Measurements from ENCODE around the gene KIFC3.
"Not testable (repeated sequence)": the region's sequence is repeated elsewhere in the genome, so short reads cannot be mapped to it uniquely, and the experiment has no call there.

The KIFC3 gene

DNA sequence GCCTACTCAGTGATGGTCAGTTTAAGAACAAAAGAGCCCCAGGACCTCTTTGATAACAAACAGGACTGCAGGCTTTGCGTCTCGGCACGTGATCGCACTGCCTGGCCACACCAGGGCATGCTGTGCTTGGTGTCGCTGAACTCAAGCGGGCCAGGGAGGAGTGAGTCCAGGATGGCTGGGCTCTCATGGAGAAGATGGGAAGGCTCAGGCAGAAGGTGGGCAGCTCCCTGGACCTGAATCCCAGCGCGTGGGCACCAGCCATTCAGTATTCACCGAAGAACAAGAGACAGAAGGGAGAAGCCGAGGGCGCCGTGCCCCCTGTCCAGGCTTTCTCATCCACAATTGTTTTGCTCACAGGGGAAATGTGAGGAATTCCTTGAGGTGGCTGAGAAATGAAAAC, 54.8 kb downstream of the KIFC3 start:
- H3K4me3 ChIP-seq (ENCODE audit: low read depth, low read length) = no peak overlapping the region
- in situ Hi-C loops (cut with HindIII; ENCODE audit: low sequenced_read_pairs) = no loop called here
- TF ChIP-seq, protein P1, sequence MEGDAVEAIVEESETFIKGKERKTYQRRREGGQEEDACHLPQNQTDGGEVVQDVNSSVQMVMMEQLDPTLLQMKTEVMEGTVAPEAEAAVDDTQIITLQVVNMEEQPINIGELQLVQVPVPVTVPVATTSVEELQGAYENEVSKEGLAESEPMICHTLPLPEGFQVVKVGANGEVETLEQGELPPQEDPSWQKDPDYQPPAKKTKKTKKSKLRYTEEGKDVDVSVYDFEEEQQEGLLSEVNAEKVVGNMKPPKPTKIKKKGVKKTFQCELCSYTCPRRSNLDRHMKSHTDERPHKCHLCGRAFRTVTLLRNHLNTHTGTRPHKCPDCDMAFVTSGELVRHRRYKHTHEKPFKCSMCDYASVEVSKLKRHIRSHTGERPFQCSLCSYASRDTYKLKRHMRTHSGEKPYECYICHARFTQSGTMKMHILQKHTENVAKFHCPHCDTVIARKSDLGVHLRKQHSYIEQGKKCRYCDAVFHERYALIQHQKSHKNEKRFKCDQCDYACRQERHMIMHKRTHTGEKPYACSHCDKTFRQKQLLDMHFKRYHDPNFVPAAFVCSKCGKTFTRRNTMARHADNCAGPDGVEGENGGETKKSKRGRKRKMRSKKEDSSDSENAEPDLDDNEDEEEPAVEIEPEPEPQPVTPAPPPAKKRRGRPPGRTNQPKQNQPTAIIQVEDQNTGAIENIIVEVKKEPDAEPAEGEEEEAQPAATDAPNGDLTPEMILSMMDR (IDR thresholded peaks at IDR 0.05; ENCODE audit: low read depth, low read length) = no peak
- no peak for DNase-seq (ENCODE audit: low read depth, low spot score)

DNA sequence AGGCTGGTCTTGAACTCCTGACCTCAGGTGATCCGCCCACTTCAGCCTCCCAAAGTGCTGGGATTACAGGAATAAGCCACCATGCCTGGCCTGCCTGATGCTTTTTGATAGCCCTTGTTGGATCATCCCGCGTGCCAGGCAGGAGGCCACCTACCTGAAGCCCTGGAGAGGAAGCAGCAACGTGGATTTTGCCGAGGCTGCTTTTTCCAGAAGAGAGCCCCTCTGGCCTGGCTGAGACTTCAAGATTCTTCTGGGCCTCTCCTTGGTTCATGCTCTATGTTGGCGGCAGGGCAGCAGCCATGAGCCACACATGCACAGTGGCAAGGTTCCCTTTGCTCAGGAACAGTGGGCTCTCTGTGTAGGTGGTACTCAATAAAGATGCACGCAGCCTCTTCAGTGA, 55.2 kb downstream of the KIFC3 start:
- DNase-seq (ENCODE audit: low read depth, low spot score) = no peak
- TF ChIP-seq, protein P1 (IDR thresholded peaks at IDR 0.05; ENCODE audit: low read depth, low read length) = no peak
- in situ Hi-C loops (cut with HindIII; ENCODE audit: low sequenced_read_pairs) = no loop called here
- H3K4me3 ChIP-seq (ENCODE audit: low read depth, low read length) = no peak overlapping the region

- DNase-seq (ENCODE audit: low read depth, low spot score); in situ Hi-C loops (cut with HindIII; ENCODE audit: low sequenced_read_pairs); H3K4me3 ChIP-seq (ENCODE audit: low read depth, low read length): not testable (repeated sequence)
These were observed 56.0 kb downstream of the KIFC3 start for GRCh38 chr16:57746316-57746715.

DNA sequence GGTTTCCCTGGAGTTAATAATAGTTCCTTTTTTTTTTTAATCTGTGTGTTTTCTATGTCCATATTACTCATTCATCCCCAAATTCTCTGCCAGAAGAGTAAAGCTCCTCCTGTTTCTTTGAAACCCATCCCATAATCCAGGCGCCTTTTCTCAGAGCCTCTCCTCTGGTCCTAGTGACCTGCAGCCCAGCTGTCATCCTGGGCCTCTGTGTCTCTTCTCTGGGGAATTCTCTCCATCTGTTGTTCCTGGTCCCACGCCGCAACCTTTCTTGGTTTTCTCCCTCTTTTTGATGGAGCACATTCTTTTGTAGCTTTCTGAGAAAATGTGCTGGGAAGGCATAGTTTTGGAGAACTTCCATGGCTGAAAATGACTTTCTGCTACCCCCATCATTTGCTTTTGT, 56.5 kb downstream of the KIFC3 start:
- in situ Hi-C loops (cut with HindIII; ENCODE audit: low sequenced_read_pairs) = no loop called here
- H3K4me3 ChIP-seq (ENCODE audit: low read depth, low read length) = no peak overlapping the region
- DNase-seq (ENCODE audit: low read depth, low spot score) = no peak
- TF ChIP-seq, protein P1 (IDR thresholded peaks at IDR 0.05; ENCODE audit: low read depth, low read length) = no peak

GRCh38 chr16:57744642-57744903, 57.7 kb downstream of the KIFC3 start:
- TF ChIP-seq, protein P1 (IDR thresholded peaks at IDR 0.05; ENCODE audit: low read depth, low read length) = no peak
- no peak for DNase-seq (ENCODE audit: low read depth, low spot score)
- no peak overlapping the region for H3K4me3 ChIP-seq (ENCODE audit: low read depth, low read length)
- in situ Hi-C loops (cut with HindIII; ENCODE audit: low sequenced_read_pairs) = no loop called here

DNA sequence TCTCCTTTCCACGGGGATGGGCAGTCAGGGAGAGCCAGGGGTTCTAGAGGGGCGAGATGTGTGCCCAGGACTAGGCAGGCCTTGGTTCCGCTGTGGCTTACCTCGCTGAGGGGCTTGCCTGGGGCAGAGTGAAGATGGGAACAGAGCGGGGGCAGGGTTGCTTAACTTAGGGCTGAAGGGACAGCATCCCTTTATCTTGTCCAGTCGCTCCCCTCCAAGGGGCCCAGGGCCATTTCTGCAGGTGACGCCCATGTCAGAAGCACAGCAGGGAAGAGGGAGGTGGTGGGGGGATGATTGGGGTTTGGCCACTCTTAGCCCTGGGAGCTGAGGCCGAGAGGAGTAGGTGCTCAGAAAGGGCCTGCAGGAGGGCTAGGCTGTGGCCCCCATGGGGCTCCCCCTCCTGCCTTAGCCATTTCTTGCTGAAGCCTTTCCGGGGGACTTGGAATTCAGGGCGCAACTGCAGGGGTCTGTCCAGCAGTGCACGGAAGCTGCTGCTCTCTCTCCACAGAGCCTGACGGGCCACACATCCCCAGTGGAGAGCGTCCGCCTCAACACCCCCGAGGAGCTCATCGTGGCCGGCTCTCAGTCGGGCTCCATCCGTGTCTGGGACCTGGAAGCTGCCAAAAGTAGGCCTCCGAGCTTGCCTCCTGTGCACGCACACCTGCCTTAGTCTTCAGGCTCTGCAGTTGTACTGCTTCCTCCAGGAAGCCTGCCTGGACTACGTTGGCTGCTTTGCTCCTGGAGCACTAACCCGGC, 58.2 kb downstream of the KIFC3 start:
- H3K4me3 ChIP-seq (ENCODE audit: low read depth, low read length) = no peak overlapping the region
- no peak for DNase-seq (ENCODE audit: low read depth, low spot score)
- in situ Hi-C loops (cut with HindIII; ENCODE audit: low sequenced_read_pairs) = no loop called here
- TF ChIP-seq, protein P1 (IDR thresholded peaks at IDR 0.05; ENCODE audit: low read depth, low read length) = no peak

GRCh38 chr16:57743458-57743857, 58.8 kb downstream of the KIFC3 start:
- in situ Hi-C loops (cut with HindIII; ENCODE audit: low sequenced_read_pairs) = no loop called here
- no peak overlapping the region for H3K4me3 ChIP-seq (ENCODE audit: low read depth, low read length)
- DNase-seq (ENCODE audit: low read depth, low spot score) = no peak
- TF ChIP-seq, protein P1 (IDR thresholded peaks at IDR 0.05; ENCODE audit: low read depth, low read length) = no peak
